K562 (cell line): ENCODE data around the gene AREL1. TPM values are rescaled to one million over a fixed set of nuclear protein-coding genes. Genes with fewer than 3 reads are reported as not detected.

Experiments used
- BRF2 ChIP-seq: IDR thresholded peaks from 3 replicates; pipeline ENCODE4 v1.6.1; 2011; ENCODE audit warnings: borderline replicate concordance, mild to moderate bottlenecking; ENCODE audit not compliant: insufficient read length, insufficient read depth
- CC2D1A ChIP-seq: fragments of 450-650 bp; IDR thresholded peaks from 2 replicates; pipeline ENCODE4 v1.6.1; 2017; ENCODE audit warnings: mild to moderate bottlenecking
- E2F5 ChIP-seq: sonication (generic); formaldehyde crosslinking; IDR thresholded peaks from 2 replicates; pipeline ENCODE4 v1.8.0; 2022; ENCODE audit warnings: mild to moderate bottlenecking, missing genetic modification reagents
- FOXJ2 ChIP-seq: fragments of 200-800 bp; sonication (Bioruptor generic); IDR thresholded peaks from 2 replicates; pipeline ENCODE4 v1.6.1; 2016; ENCODE audit warnings: missing genetic modification characterization, missing compliant biosample characterization
- FOXK1 ChIP-seq: sonication (generic); formaldehyde crosslinking; IDR thresholded peaks from 2 replicates; pipeline ENCODE4 v1.8.0; 2022; ENCODE audit warnings: missing genetic modification reagents, mild to moderate bottlenecking, borderline replicate concordance
- HDAC1 ChIP-seq, 2 experiments: fragments of 450-650 bp; IDR thresholded peaks; 2 replicates each; pipeline ENCODE4 v1.6.1; 2016 to 2017; ENCODE audit warnings: inconsistent platforms in 1 of 2, mild to moderate bottlenecking in 1 of 2, moderate library complexity in 1 of 2
- HMG20B ChIP-seq: fragments of 250-450 bp; sonication (Bioruptor Pico); IDR thresholded peaks from 2 replicates; pipeline ENCODE4 v1.5.0; 2021; ENCODE audit warnings: mild to moderate bottlenecking
- KAT7 ChIP-seq: sonication (generic); formaldehyde crosslinking; IDR thresholded peaks from 2 replicates; pipeline ENCODE4 v1.8.0; 2022; ENCODE audit warnings: missing genetic modification reagents, mild to moderate bottlenecking, borderline replicate concordance
- PATZ1 ChIP-seq: fragments of 250-450 bp; sonication (Bioruptor Pico); IDR thresholded peaks from 2 replicates; pipeline ENCODE4 v1.5.0; 2020; ENCODE audit warnings: mild to moderate bottlenecking, borderline replicate concordance
- PHF21A ChIP-seq: fragments of 450-650 bp; IDR thresholded peaks from 2 replicates; pipeline ENCODE4 v1.6.1; 2017; ENCODE audit warnings: low read depth, borderline replicate concordance
- PURB ChIP-seq: sonication (generic); formaldehyde crosslinking; IDR thresholded peaks from 2 replicates; pipeline ENCODE4 v1.9.0; 2021; ENCODE audit warnings: low read depth, mild to moderate bottlenecking, missing genetic modification reagents
- RAD21 ChIP-seq, 2 experiments: fragments of 250-450 bp in 1 of 2; fragments of 450-650 bp in 1 of 2; sonication (Bioruptor Pico) in 1 of 2; formaldehyde crosslinking in 1 of 2; IDR thresholded peaks in 1 of 2; conservative IDR thresholded peaks in 1 of 2; 2 replicates each; pipeline versions ENCODE4 v1.4.0 to v1.8.0; 2020 to 2022; ENCODE audit warnings: mild to moderate bottlenecking in 2 of 2, moderate library complexity in 1 of 2
- SMC3 ChIP-seq: conservative IDR thresholded peaks from 2 replicates; pipeline ENCODE4 v1.6.1; 2011; ENCODE audit warnings: low read depth, low read length, improper control_type of control experiment; ENCODE audit not compliant: insufficient read depth
- SRSF3 ChIP-seq: fragments of 200-400 bp; formaldehyde crosslinking; IDR thresholded peaks from 2 replicates; pipeline ENCODE4 v1.6.1; 2016; ENCODE audit warnings: mild to moderate bottlenecking, low read length, moderate library complexity; ENCODE audit not compliant: insufficient read depth
- STAT5B ChIP-seq: fragments of 250-450 bp; sonication (Bioruptor Pico); IDR thresholded peaks from 2 replicates; pipeline ENCODE4 v1.8.0; 2021; ENCODE audit warnings: mild to moderate bottlenecking, inconsistent platforms
- TFAP4 ChIP-seq: sonication (generic); formaldehyde crosslinking; IDR thresholded peaks from 2 replicates; pipeline ENCODE4 v1.8.0; 2022; ENCODE audit warnings: missing genetic modification reagents, mild to moderate bottlenecking, moderate library complexity, borderline replicate concordance
- ZBED1 ChIP-seq: IDR thresholded peaks from 2 replicates; pipeline ENCODE4 v1.6.1; 2014
- ZBTB2 ChIP-seq: fragments of 450-650 bp; IDR thresholded peaks from 2 replicates; pipeline ENCODE4 v1.6.1; 2016; ENCODE audit warnings: antibody characterized with exemption
- ZNF175 ChIP-seq: fragments of 200-800 bp; sonication (Bioruptor generic); IDR thresholded peaks from 2 replicates; pipeline ENCODE4 v1.6.1; 2016; ENCODE audit warnings: low read depth, mild to moderate bottlenecking, missing genetic modification characterization, missing compliant biosample characterization
- ZNF23 ChIP-seq: fragments of 250-450 bp; sonication (Bioruptor Pico); IDR thresholded peaks from 2 replicates; pipeline ENCODE4 v1.4.0; 2020; ENCODE audit warnings: mild to moderate bottlenecking
- ZNF589 ChIP-seq: fragments of 200-800 bp; sonication (Bioruptor generic); IDR thresholded peaks from 2 replicates; pipeline ENCODE4 v1.6.1; 2016; ENCODE audit warnings: low read depth, missing genetic modification characterization, missing compliant biosample characterization
- ZNF79 ChIP-seq: fragments of 250-450 bp; sonication (Bioruptor Pico); IDR thresholded peaks from 2 replicates; pipeline ENCODE4 v1.4.0; 2020; ENCODE audit warnings: low read depth, mild to moderate bottlenecking, moderate library complexity
- polyA plus RNA-seq, 8 experiments: library from polyadenylated mRNA; depleted of rRNA in 4 of 8; stranded (reverse) in 5 of 8; unstranded in 3 of 8; fragments of >200 nt; fragmentation: Nextera tagmentation in 2 of 8; fragmentation: Illumina TruSeq in 1 of 8; extraction: Ambion mirVana in 2 of 8; extraction: Trizol in 1 of 8; gene quantifications; 2 replicates each; pipeline versions ENCODE4 v1.2.1 to v1.2.3, GENCODE V29; 2011 to 2014; ENCODE audit warnings: inconsistent platforms in 1 of 8, missing spikeins in 1 of 8
- total RNA-seq, 7 experiments: library from RNA; depleted of rRNA in 6 of 7; stranded (reverse); fragments of >200 nt in 6 of 7; fragmentation: Illumina TruSeq in 2 of 7; extraction: Trizol in 2 of 7; gene quantifications; 2 replicates each; pipeline versions ENCODE4 v1.2.1 to v1.2.3, GENCODE V29; 2011 to 2021; ENCODE audit warnings: low replicate concordance in 1 of 7

AREL1 gene
- total and polyA plus RNA-seq, 9 of the 15 experiments (the other 6 are each of a cell fraction or from before 2014, with no cell fraction given), result 6.0 to 24.8 (median 16.6) TPM

- TF ChIP-seq CC2D1A (no peak), SRSF3 (no peak), TFAP4 (CRISPR knock-in tag) (0 out of 2 replicates have a peak, but pooled peaks have one; percentile 11), E2F5 (CRISPR knock-in tag) (no peak), ZNF175 (no peak), FOXK1 (CRISPR knock-in tag) (no peak), PHF21A (no peak), FOXJ2 (tag) (no peak), PURB (no peak), RAD21 (CRISPR knock-in tag; conservative IDR thresholded peaks at IDR 0.05 in 1 of 2, IDR thresholded peaks at IDR 0.05 in 1 of 2) (peak in 1 of 2 experiments; percentile 65; a peak in 3 of 4 replicates), ZNF589 (CRISPR knock-in tag) (no peak), ZNF23 (CRISPR knock-in tag) (no peak), STAT5B (CRISPR knock-in tag) (no peak), SMC3 (peak; percentile 28; the same call in 1 of the 2 replicates), PATZ1 (no peak), HDAC1 (IDR thresholded peaks at IDR 0.05) (no peak), BRF2 (no peak), HMG20B (CRISPR knock-in tag) (no peak), ZNF79 (CRISPR knock-in tag) (no peak), KAT7 (CRISPR knock-in tag) (no peak), ZBED1 (no peak), ZBTB2 (no peak)
Observed at GRCh38 chr14:74612350-74613021, 100.4 kb downstream of the AREL1 start (continued).
